K562 (cell line): ENCODE data around the gene FEV. TPM values are rescaled to one million over a fixed set of nuclear protein-coding genes. Genes with fewer than 3 reads are reported as not detected.

Experiments
- CBFB ChIP-seq: sonication (generic); formaldehyde crosslinking; IDR thresholded peaks from 2 replicates; pipeline ENCODE4 v1.4.0; 2020; ENCODE audit warnings: mild to moderate bottlenecking, missing genetic modification reagents
- ESRRA ChIP-seq: fragments of 450-650 bp; IDR thresholded peaks from 2 replicates; pipeline ENCODE4 v1.6.1; 2014; ENCODE audit warnings: low read depth, mild to moderate bottlenecking, moderate library complexity, borderline replicate concordance
- MAZ ChIP-seq, 2 experiments: fragments of 450-650 bp in 1 of 2; sonication (generic) in 1 of 2; formaldehyde crosslinking; IDR thresholded peaks in 1 of 2; conservative IDR thresholded peaks in 1 of 2; 2 replicates each; pipeline versions ENCODE4 v1.4.0 to v1.5.0; 2020; ENCODE audit warnings: mild to moderate bottlenecking in 1 of 2, missing genetic modification reagents in 1 of 2
- MCM2 ChIP-seq: fragments of 450-650 bp; IDR thresholded peaks from 2 replicates; pipeline ENCODE4 v1.6.1; 2017; ENCODE audit warnings: low read depth, mild to moderate bottlenecking
- MED1 ChIP-seq: sonication (generic); formaldehyde crosslinking; IDR thresholded peaks from 2 replicates; pipeline ENCODE4 v1.8.1; 2023; ENCODE audit warnings: missing genetic modification reagents, borderline replicate concordance
- PCBP1 ChIP-seq: fragments of 200-400 bp; formaldehyde crosslinking; IDR thresholded peaks from 2 replicates; pipeline ENCODE4 v1.6.1; 2018; ENCODE audit warnings: mild to moderate bottlenecking, low read depth, low read length; ENCODE audit not compliant: poor library complexity, severe bottlenecking
- ZBTB7A ChIP-seq: IDR thresholded peaks from 2 replicates; pipeline ENCODE4 v1.6.1; 2011; ENCODE audit warnings: low read depth, mild to moderate bottlenecking, low read length, moderate library complexity, borderline replicate concordance; ENCODE audit not compliant: control insufficient read depth
- polyA plus RNA-seq, 8 experiments: library from polyadenylated mRNA; depleted of rRNA in 4 of 8; stranded (reverse) in 5 of 8; unstranded in 3 of 8; fragments of >200 nt; fragmentation: Nextera tagmentation in 2 of 8; fragmentation: Illumina TruSeq in 1 of 8; extraction: Ambion mirVana in 2 of 8; extraction: Trizol in 1 of 8; gene quantifications; 2 replicates each; pipeline versions ENCODE4 v1.2.1 to v1.2.3, GENCODE V29; 2011 to 2014; ENCODE audit warnings: inconsistent platforms in 1 of 8, missing spikeins in 1 of 8
- total RNA-seq, 7 experiments: library from RNA; depleted of rRNA in 6 of 7; stranded (reverse); fragments of >200 nt in 6 of 7; fragmentation: Illumina TruSeq in 2 of 7; extraction: Trizol in 2 of 7; gene quantifications; 2 replicates each; pipeline versions ENCODE4 v1.2.1 to v1.2.3, GENCODE V29; 2011 to 2021; ENCODE audit warnings: low replicate concordance in 1 of 7
- TF ChIP-seq, protein P1 (sequence below): sonication (generic); formaldehyde crosslinking; IDR thresholded peaks from 2 replicates; pipeline ENCODE4 v1.8.1; 2023; ENCODE audit warnings: mild to moderate bottlenecking, missing genetic modification reagents
- TF ChIP-seq, protein P2 (sequence below), 2 experiments: fragments of 450-650 bp; formaldehyde crosslinking in 1 of 2; IDR thresholded peaks; 2 replicates each; pipeline versions ENCODE4 v1.4.0 to v1.6.1; 2014 to 2020; ENCODE audit warnings: mild to moderate bottlenecking in 2 of 2, borderline replicate concordance in 1 of 2, low read depth in 1 of 2
- TF ChIP-seq, protein P3 (sequence below): sonication (generic); formaldehyde crosslinking; IDR thresholded peaks from 2 replicates; pipeline ENCODE4 v1.8.0; 2022; ENCODE audit warnings: missing genetic modification reagents, mild to moderate bottlenecking, moderate library complexity, borderline replicate concordance
- TF ChIP-seq, protein P4 (sequence below): fragments of 250-450 bp; sonication (Bioruptor Pico); IDR thresholded peaks from 2 replicates; pipeline ENCODE4 v1.4.0; 2020; ENCODE audit warnings: mild to moderate bottlenecking

FEV gene
- total and polyA plus RNA-seq, 9 of the 15 experiments (the other 6 are each of a cell fraction or from before 2014, with no cell fraction given) = 0.08 to 1.6 (median 0.62) TPM; not detected in 1

DNA sequence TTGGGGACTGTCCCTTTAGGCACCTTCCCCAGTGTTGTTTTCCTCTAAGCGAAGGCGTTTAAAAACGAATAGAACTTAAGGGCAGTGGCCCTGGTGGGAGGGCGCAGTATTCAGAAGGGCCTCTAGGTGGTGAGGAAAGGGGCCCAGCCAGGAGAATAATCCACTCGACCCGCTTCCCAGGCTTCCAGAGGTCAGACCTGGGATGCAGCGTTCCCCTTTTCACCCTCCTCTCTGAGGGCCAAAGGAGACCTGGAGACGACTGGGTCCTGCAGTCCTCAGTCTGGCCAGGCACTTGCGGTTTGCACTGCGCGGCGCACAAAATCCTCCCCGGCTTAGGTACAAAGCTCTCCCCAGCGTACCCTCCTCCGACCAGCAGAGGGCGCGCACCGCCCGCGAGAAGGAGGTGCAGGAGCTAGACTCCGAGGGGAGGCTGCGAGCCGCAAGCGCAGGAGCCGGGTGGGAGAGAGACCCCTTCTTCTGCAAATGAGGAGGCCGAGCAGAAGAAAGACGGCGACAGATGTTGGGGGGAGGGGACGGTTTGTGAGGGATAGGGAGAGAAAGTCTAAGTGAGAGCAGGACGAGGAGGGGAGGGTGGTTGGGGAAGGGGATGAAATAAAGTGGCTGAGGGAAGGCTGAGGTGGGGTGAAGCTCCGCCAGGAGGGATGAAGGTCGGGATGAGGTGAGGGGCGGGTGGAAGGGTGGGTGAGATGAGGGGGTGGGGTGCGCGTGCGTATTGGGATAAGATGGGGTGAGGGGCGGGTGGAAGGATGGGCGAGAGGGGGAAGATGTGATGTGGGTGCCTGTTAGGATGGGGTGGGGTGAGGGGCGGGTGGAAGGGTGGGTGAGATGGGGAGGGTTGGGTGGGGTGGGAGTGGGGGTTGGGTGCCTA, 4.9 kb downstream of the FEV start (continued):
- peak in 1 of 2 experiments; percentile 80; a peak in 2 of 4 replicates for TF ChIP-seq MAZ (CRISPR knock-in tag; conservative IDR thresholded peaks at IDR 0.05 in 1 of 2, IDR thresholded peaks at IDR 0.05 in 1 of 2)
- TF ChIP-seq, protein P1, sequence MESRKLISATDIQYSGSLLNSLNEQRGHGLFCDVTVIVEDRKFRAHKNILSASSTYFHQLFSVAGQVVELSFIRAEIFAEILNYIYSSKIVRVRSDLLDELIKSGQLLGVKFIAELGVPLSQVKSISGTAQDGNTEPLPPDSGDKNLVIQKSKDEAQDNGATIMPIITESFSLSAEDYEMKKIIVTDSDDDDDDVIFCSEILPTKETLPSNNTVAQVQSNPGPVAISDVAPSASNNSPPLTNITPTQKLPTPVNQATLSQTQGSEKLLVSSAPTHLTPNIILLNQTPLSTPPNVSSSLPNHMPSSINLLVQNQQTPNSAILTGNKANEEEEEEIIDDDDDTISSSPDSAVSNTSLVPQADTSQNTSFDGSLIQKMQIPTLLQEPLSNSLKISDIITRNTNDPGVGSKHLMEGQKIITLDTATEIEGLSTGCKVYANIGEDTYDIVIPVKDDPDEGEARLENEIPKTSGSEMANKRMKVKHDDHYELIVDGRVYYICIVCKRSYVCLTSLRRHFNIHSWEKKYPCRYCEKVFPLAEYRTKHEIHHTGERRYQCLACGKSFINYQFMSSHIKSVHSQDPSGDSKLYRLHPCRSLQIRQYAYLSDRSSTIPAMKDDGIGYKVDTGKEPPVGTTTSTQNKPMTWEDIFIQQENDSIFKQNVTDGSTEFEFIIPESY (CRISPR knock-in tag) = peak; percentile 55
- peak; percentile 58; the same call in 1 of the 2 replicates for TF ChIP-seq ESRRA
- TF ChIP-seq CBFB = peak; percentile 55; the same call in 1 of the 2 replicates
- TF ChIP-seq, protein P2, sequence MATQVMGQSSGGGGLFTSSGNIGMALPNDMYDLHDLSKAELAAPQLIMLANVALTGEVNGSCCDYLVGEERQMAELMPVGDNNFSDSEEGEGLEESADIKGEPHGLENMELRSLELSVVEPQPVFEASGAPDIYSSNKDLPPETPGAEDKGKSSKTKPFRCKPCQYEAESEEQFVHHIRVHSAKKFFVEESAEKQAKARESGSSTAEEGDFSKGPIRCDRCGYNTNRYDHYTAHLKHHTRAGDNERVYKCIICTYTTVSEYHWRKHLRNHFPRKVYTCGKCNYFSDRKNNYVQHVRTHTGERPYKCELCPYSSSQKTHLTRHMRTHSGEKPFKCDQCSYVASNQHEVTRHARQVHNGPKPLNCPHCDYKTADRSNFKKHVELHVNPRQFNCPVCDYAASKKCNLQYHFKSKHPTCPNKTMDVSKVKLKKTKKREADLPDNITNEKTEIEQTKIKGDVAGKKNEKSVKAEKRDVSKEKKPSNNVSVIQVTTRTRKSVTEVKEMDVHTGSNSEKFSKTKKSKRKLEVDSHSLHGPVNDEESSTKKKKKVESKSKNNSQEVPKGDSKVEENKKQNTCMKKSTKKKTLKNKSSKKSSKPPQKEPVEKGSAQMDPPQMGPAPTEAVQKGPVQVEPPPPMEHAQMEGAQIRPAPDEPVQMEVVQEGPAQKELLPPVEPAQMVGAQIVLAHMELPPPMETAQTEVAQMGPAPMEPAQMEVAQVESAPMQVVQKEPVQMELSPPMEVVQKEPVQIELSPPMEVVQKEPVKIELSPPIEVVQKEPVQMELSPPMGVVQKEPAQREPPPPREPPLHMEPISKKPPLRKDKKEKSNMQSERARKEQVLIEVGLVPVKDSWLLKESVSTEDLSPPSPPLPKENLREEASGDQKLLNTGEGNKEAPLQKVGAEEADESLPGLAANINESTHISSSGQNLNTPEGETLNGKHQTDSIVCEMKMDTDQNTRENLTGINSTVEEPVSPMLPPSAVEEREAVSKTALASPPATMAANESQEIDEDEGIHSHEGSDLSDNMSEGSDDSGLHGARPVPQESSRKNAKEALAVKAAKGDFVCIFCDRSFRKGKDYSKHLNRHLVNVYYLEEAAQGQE (IDR thresholded peaks at IDR 0.05; ENCODE audit: borderline replicate concordance) = peak; percentile 70; the same call in 1 of the 2 replicates
- TF ChIP-seq, protein P2 (CRISPR knock-in tag; IDR thresholded peaks at IDR 0.05; ENCODE audit: low read depth) = 0 out of 2 replicates have a peak, but pooled peaks have one; percentile 46
- TF ChIP-seq, protein P3, sequence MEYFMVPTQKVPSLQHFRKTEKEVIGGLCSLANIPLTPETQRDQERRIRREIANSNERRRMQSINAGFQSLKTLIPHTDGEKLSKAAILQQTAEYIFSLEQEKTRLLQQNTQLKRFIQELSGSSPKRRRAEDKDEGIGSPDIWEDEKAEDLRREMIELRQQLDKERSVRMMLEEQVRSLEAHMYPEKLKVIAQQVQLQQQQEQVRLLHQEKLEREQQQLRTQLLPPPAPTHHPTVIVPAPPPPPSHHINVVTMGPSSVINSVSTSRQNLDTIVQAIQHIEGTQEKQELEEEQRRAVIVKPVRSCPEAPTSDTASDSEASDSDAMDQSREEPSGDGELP = peak; percentile 64; the same call in 1 of the 2 replicates
- TF ChIP-seq, protein P4, sequence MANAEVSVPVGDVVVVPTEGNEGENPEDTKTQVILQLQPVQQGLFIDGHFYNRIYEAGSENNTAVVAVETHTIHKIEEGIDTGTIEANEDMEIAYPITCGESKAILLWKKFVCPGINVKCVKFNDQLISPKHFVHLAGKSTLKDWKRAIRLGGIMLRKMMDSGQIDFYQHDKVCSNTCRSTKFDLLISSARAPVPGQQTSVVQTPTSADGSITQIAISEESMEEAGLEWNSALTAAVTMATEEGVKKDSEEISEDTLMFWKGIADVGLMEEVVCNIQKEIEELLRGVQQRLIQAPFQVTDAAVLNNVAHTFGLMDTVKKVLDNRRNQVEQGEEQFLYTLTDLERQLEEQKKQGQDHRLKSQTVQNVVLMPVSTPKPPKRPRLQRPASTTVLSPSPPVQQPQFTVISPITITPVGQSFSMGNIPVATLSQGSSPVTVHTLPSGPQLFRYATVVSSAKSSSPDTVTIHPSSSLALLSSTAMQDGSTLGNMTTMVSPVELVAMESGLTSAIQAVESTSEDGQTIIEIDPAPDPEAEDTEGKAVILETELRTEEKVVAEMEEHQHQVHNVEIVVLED (CRISPR knock-in tag) = no peak
- TF ChIP-seq PCBP1 = no peak
- TF ChIP-seq MCM2 = no peak
- peak; percentile 52; the same call in 1 of the 2 replicates for TF ChIP-seq ZBTB7A
- no peak for TF ChIP-seq MED1 (CRISPR knock-in tag)
